ENCODE results near the gene L3MBTL1. TPM values are rescaled to one million over a fixed set of nuclear protein-coding genes. Genes with fewer than 3 reads are reported as not detected.
A peak's percentile ranks its signal among the peaks of the same experiment; 100 is the strongest.
"Not testable (repeated sequence)": the region's sequence is repeated elsewhere in the genome, so short reads cannot be mapped to it uniquely, and the experiment has no call there.

Gene L3MBTL1
- polyA plus RNA-seq, 4 donors: 1.6 to 15.1 (median 2.6) TPM

DNA sequence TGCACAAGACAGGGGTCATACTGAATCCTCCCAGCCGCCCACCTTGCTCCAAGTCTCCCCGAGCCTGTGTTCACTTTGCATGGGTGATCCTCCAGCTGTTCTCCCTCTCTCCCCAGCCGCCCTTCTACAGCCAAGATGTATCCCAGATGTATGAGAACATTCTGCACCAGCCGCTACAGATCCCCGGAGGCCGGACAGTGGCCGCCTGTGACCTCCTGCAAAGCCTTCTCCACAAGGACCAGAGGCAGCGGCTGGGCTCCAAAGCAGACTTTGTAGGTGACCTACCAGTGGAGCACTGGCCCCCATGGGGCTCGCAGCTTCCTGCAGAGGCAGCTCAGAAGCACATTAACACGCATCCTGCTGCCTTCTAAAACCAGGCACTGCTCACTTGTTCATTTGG, 68.6 kb downstream of the L3MBTL1 start:
- H3K4me3 ChIP-seq (ENCODE audit: low read depth in 1 of 3, low read length in 3 of 3): no peak overlapping the region
- no peaks in the 10 kb centered on the region for H3K9me3 ChIP-seq (ENCODE audit: control insufficient read depth in 2 of 2, insufficient read depth in 1 of 2, low read depth in 1 of 2, low read length in 1 of 2)
- no peak for FAIRE-seq
- peaks cover 3 to 43% (median 32%) of the 10 kb centered on the region in 3 donors for H3K36me3 ChIP-seq (ENCODE audit: control insufficient read depth in 3 of 3, insufficient read depth in 2 of 3, low read depth in 1 of 3, low read length in 3 of 3)
- 77 to 86% (median 79%) methylated on average over 10 of the region's 10 CpGs for WGBS, 3 donors
- H3K27me3 ChIP-seq (ENCODE audit: control insufficient read depth in 3 of 3, insufficient read depth in 3 of 3, low read length in 3 of 3): no peaks in the 10 kb centered on the region
- H3K4me1 ChIP-seq (ENCODE audit: control insufficient read depth in 3 of 3, insufficient read depth in 2 of 3, low read depth in 1 of 3, low read length in 2 of 3): no peaks in the 10 kb centered on the region
- no peak for DNase-seq
- H3K27ac ChIP-seq (ENCODE audit: low read depth in 1 of 3, low read length in 2 of 3): no peak overlapping the region

DNA sequence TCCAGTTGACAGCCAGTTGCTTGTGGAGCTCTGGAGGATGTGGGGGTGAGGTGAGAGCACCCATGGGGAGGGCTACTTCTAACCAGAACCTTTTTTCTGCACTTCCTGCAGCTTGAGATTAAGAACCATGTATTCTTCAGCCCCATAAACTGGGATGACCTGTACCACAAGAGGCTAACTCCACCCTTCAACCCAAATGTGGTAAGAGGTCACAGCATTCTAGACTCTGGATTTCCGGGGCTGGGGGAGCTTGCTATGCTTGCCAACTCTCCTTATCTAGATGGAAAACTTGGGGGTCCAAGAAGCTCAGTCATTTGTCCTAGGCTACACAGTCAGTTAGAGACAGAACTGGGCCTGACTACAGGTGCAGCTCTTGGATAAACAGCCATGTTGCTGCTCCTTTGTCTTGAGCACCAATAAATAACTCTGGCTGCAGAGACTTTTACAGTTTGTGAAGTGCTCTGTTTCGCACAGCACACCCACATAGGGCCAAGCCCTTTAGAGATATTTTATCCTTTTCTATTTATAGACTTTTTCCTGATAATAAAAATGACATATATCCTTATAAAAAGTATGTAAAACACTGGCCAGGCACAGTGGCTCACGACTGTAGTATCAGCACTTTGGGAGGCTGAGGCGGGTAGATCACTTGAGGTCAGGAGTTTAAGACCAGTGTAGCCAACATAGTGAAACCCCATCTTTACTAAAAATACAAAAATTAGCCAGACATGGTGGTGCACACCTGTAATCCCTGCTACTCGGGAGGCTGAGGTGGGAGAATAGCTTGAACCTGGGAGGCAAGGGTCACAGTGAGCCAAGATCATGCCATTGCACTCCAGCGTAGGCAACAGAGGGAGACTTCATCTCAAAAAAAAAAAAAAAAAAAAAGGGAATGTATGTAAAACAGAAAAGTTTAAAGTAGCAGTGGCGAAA, 72.6 kb downstream of the L3MBTL1 start:
- Histone ChIP-seq H3K4me3 (ENCODE audit: low read depth in 1 of 3, low read length in 3 of 3) (no peak overlapping the region), H3K27me3 (ENCODE audit: control insufficient read depth in 3 of 3, insufficient read depth in 3 of 3, low read length in 3 of 3) (no peaks in the 10 kb centered on the region), H3K36me3 (ENCODE audit: control insufficient read depth in 3 of 3, insufficient read depth in 2 of 3, low read depth in 1 of 3, low read length in 3 of 3) (peaks cover 3 to 27% (median 16%) of the 10 kb centered on the region in 3 donors), H3K4me1 (ENCODE audit: control insufficient read depth in 3 of 3, insufficient read depth in 2 of 3, low read depth in 1 of 3, low read length in 2 of 3) (no peaks in the 10 kb centered on the region), H3K27ac (ENCODE audit: low read depth in 1 of 3, low read length in 2 of 3) (no peak overlapping the region), H3K9me3 (ENCODE audit: control insufficient read depth in 2 of 2, insufficient read depth in 1 of 2, low read depth in 1 of 2, low read length in 1 of 2) (no peaks in the 10 kb centered on the region)
- no peak for FAIRE-seq
- no peak for DNase-seq
- 68 to 85% (median 69%) methylated on average over 7 of the region's 7 CpGs for WGBS, 3 donors

DNA sequence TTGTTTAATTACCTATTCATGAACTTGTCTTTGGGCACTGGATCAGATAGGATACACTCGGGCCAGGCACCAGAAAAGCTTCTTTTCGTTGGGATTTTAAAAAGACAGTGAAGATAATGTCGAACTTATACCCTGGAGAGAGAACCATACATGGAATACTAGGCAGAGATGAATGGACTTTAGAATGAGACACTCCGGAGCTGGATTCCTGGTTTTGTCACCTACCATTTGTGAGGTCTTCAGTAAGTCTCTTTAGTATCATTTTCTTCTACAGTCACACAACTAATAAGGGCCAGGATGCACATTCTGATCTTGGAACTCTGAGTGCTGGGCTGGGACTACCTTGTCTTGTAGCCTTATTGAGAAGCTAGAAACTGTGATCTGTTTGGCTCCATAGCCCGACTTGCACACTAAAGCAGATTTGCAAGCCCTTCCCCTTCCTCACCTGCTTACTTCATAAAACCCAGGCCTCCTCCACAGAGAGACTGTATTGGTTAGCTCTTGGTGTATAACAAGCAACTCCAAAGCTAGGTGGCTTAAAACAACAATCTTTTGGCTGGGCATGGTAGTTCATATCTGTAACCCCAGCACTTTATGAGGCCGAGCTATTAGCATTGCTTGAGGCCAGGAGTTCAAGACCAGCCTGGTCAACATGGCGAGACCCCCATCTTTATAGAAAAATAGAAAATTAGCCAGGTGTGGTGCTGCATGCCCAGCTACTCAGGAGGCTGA, 75.8 kb downstream of the L3MBTL1 start:
- H3K36me3 ChIP-seq (ENCODE audit: control insufficient read depth in 3 of 3, insufficient read depth in 2 of 3, low read depth in 1 of 3, low read length in 3 of 3): peaks cover 0 to 23% (median 9%) of the 10 kb centered on the region in 3 donors
- H3K9me3 ChIP-seq (ENCODE audit: control insufficient read depth in 2 of 2, insufficient read depth in 1 of 2, low read depth in 1 of 2, low read length in 1 of 2): no peaks in the 10 kb centered on the region
- DNase-seq (no peak), FAIRE-seq (no peak)
- H3K4me3 ChIP-seq (ENCODE audit: low read depth in 1 of 3, low read length in 3 of 3): no peak overlapping the region
- 85 to 89% (median 87%) methylated on average over 7 of the region's 7 CpGs for WGBS, 3 donors
- H3K4me1 ChIP-seq (ENCODE audit: control insufficient read depth in 3 of 3, insufficient read depth in 2 of 3, low read depth in 1 of 3, low read length in 2 of 3): no peaks in the 10 kb centered on the region
- no peaks in the 10 kb centered on the region for H3K27me3 ChIP-seq (ENCODE audit: control insufficient read depth in 3 of 3, insufficient read depth in 3 of 3, low read length in 3 of 3)
- no peak overlapping the region for H3K27ac ChIP-seq (ENCODE audit: low read depth in 1 of 3, low read length in 2 of 3)

DNA sequence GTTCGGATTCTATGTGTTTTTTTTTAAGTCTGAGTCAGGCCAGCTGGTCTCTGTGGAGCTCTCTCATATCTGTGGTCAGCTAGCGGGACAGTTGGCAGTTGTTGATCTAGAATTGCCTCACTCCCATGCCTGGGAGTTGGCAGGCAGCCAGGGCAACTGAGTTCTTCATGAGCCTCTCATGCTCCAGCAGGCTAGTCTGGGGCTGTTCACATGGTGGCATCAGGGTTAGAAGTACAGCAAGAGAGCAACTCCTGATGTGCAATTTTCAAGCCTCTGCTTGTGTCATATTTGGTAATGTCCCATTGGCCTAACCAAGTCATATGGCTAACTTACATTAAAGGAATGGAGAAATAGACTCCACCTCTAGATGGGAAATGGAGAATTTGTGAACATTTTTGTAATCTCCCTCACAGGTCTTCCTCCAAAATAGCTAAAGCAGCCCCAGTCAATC, 76.5 kb downstream of the L3MBTL1 start:
- Histone ChIP-seq H3K27me3 (ENCODE audit: control insufficient read depth in 3 of 3, insufficient read depth in 3 of 3, low read length in 3 of 3) (no peaks in the 10 kb centered on the region), H3K4me1 (ENCODE audit: control insufficient read depth in 3 of 3, insufficient read depth in 2 of 3, low read depth in 1 of 3, low read length in 2 of 3) (no peaks in the 10 kb centered on the region), H3K27ac (ENCODE audit: low read depth in 1 of 3, low read length in 2 of 3) (peak overlapping the region in 1 of 3 donors; percentile 80), H3K4me3 (ENCODE audit: low read depth in 1 of 3, low read length in 3 of 3) (no peak overlapping the region), H3K9me3 (ENCODE audit: control insufficient read depth in 2 of 2, insufficient read depth in 1 of 2, low read depth in 1 of 2, low read length in 1 of 2) (no peaks in the 10 kb centered on the region), H3K36me3 (ENCODE audit: control insufficient read depth in 3 of 3, insufficient read depth in 2 of 3, low read depth in 1 of 3, low read length in 3 of 3) (peaks cover 0 to 23% (median 9%) of the 10 kb centered on the region in 3 donors)
- DNase-seq (peak; percentile 25 to 52), FAIRE-seq (no peak)
- 54 to 80% (median 55%) methylated on average over 2 of the region's 2 CpGs for WGBS, 3 donors

DNA sequence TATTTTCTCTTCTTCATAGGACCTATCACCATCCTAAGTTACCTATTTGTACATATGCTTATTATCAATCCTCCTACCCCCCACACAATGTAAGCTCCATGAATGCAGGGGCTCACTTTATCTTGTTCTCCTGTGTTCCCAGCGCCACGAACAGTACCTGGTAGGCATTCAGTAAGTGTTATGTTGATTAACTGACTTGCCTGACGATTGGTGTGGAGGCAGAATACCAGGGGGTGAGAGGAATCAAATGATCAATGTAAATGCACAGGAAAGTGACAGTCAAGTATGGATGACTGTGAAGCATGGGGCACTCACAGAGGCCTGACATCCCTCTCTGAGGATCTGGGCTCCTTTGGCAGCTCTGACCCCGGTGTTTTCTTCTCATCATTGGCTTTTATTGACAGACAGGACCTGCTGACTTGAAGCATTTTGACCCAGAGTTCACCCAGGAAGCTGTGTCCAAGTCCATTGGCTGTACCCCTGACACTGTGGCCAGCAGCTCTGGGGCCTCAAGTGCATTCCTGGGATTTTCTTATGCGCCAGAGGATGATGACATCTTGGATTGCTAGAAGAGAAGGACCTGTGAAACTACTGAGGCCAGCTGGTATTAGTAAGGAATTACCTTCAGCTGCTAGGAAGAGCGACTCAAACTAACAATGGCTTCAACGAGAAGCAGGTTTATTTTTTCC, 77.1 kb downstream of the L3MBTL1 start:
- Histone ChIP-seq H3K27me3 (ENCODE audit: control insufficient read depth in 3 of 3, insufficient read depth in 3 of 3, low read length in 3 of 3) (no peaks in the 10 kb centered on the region), H3K36me3 (ENCODE audit: control insufficient read depth in 3 of 3, insufficient read depth in 2 of 3, low read depth in 1 of 3, low read length in 3 of 3) (peaks cover 0 to 20% (median 5%) of the 10 kb centered on the region in 3 donors), H3K9me3 (ENCODE audit: control insufficient read depth in 2 of 2, insufficient read depth in 1 of 2, low read depth in 1 of 2, low read length in 1 of 2) (no peaks in the 10 kb centered on the region), H3K27ac (ENCODE audit: low read depth in 1 of 3, low read length in 2 of 3) (peak overlapping the region in 1 of 3 donors; percentile 80), H3K4me3 (ENCODE audit: low read depth in 1 of 3, low read length in 3 of 3) (no peak overlapping the region), H3K4me1 (ENCODE audit: control insufficient read depth in 3 of 3, insufficient read depth in 2 of 3, low read depth in 1 of 3, low read length in 2 of 3) (no peaks in the 10 kb centered on the region)
- WGBS, 3 donors: 76 to 91% (median 87%) methylated on average over 7 of the region's 7 CpGs
- peak in 1 of 2 donors; percentile 66 for DNase-seq
- FAIRE-seq: no peak

DNA sequence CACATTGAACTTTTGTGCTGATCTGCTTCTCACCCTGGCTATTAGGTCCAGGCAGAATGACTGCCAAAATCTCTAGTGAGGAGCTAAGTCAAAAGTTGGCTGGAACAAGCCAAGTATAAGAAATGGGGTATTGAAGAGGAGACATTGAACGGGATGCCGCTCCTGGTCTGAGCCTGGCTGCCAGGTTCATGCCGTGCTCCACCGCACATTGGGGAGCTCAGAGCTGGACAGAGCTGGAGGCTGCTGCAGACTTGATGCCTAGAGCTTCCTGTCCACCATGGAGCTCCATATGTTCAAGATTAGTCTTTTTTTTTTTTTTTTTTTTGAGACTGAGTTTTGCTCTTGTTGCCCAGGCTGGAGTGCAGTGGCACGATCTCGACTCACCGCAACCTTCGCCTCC, 79.1 kb downstream of the L3MBTL1 start:
- H3K36me3 ChIP-seq (ENCODE audit: control insufficient read depth in 3 of 3, insufficient read depth in 2 of 3, low read depth in 1 of 3, low read length in 3 of 3): peaks cover 0 to 13% (median 0%) of the 10 kb centered on the region in 3 donors
- DNase-seq (no peak), FAIRE-seq (no peak)
- H3K4me3 ChIP-seq (ENCODE audit: low read depth in 1 of 3, low read length in 3 of 3): no peak overlapping the region
- 84 to 95% (median 88%) methylated on average over 8 of the region's 8 CpGs for WGBS, 3 donors
- H3K27ac ChIP-seq (ENCODE audit: low read depth in 1 of 3, low read length in 2 of 3): no peak overlapping the region
- peaks cover 0 to 4% (median 0%) of the 10 kb centered on the region in 3 donors for H3K4me1 ChIP-seq (ENCODE audit: control insufficient read depth in 3 of 3, insufficient read depth in 2 of 3, low read depth in 1 of 3, low read length in 2 of 3)
- no peaks in the 10 kb centered on the region for H3K27me3 ChIP-seq (ENCODE audit: control insufficient read depth in 3 of 3, insufficient read depth in 3 of 3, low read length in 3 of 3)
- H3K9me3 ChIP-seq (ENCODE audit: control insufficient read depth in 2 of 2, insufficient read depth in 1 of 2, low read depth in 1 of 2, low read length in 1 of 2): no peaks in the 10 kb centered on the region

DNA sequence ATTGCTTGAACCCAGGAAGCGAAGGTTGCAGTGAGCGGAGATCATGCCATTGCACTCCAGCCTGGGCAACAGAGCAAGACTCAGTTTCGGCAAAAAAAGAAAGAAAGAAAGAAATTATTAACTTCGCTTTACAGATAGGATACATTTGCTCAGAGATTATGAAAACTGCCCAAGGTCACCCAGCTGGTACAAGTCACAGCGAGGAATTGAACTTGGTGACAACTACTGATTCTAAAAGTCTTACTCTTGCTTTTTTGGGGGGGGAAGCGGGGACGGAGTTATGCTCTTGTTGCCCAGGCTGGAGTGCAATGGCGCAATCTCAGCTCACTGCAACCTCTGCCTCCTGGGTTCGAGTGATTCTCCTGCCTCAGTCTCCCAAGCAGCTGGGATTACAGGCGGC, 81.0 kb downstream of the L3MBTL1 start:
- H3K27ac ChIP-seq (ENCODE audit: low read depth in 1 of 3, low read length in 2 of 3); H3K36me3 ChIP-seq (ENCODE audit: control insufficient read depth in 3 of 3, insufficient read depth in 2 of 3, low read depth in 1 of 3, low read length in 3 of 3); H3K4me3 ChIP-seq (ENCODE audit: low read depth in 1 of 3, low read length in 3 of 3); H3K4me1 ChIP-seq (ENCODE audit: control insufficient read depth in 3 of 3, insufficient read depth in 2 of 3, low read depth in 1 of 3, low read length in 2 of 3); H3K27me3 ChIP-seq (ENCODE audit: control insufficient read depth in 3 of 3, insufficient read depth in 3 of 3, low read length in 3 of 3); H3K9me3 ChIP-seq (ENCODE audit: control insufficient read depth in 2 of 2, insufficient read depth in 1 of 2, low read depth in 1 of 2, low read length in 1 of 2); FAIRE-seq; DNase-seq: not testable (repeated sequence)
- 86 to 96% (median 95%) methylated on average over 10 of the region's 10 CpGs for WGBS, 3 donors

DNA sequence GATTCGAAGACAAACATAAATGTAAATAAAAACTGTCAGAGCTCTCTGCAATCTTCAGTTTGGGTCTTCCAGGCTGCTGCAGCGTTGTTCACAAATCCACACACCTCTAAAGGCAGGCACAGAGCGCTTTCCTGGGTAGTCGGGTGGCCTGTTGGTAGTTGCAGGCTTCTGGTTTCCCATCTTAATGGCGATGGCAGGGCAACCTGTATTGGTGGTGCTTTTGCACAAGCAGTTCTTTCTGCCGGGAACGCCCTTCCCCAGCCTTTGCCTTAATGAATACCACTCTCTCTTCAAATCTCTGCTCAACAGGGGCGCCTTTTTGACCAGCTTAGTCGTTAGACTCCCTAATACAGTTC, 82.5 kb downstream of the L3MBTL1 start:
- FAIRE-seq (no peak), DNase-seq (peak in 1 of 2 donors; percentile 22)
- Histone ChIP-seq H3K36me3 (ENCODE audit: control insufficient read depth in 3 of 3, insufficient read depth in 2 of 3, low read depth in 1 of 3, low read length in 3 of 3) (peaks cover 0 to 8% (median 0%) of the 10 kb centered on the region in 3 donors), H3K4me3 (ENCODE audit: low read depth in 1 of 3, low read length in 3 of 3) (peak overlapping the region; percentile 24 to 78 (median 74)), H3K4me1 (ENCODE audit: control insufficient read depth in 3 of 3, insufficient read depth in 2 of 3, low read depth in 1 of 3, low read length in 2 of 3) (peaks cover 0 to 4% (median 0%) of the 10 kb centered on the region in 3 donors), H3K27me3 (ENCODE audit: control insufficient read depth in 3 of 3, insufficient read depth in 3 of 3, low read length in 3 of 3) (no peaks in the 10 kb centered on the region), H3K9me3 (ENCODE audit: control insufficient read depth in 2 of 2, insufficient read depth in 1 of 2, low read depth in 1 of 2, low read length in 1 of 2) (no peaks in the 10 kb centered on the region), H3K27ac (ENCODE audit: low read depth in 1 of 3, low read length in 2 of 3) (peak overlapping the region; percentile 36 to 67 (median 61))
- 21 to 25% (median 21%) methylated on average over 9 of the region's 9 CpGs for WGBS, 3 donors
